H9 (cell line): ENCODE measurements around the gene PRKAR2A. TPM values are rescaled to one million over a fixed set of nuclear protein-coding genes. Genes with fewer than 3 reads are reported as not detected.

Experiments used
- DNase-seq: peaks from one replicate; pipeline ENCODE4 v3.0.0-alpha.2; 2017
- H2AFZ ChIP-seq: one replicate; pipeline ENCODE4 v1.6.1; 2013; ENCODE audit warnings: mild to moderate bottlenecking, low read length, control low read depth, moderate library complexity
- H2AK5ac ChIP-seq: 2 replicates; pipeline ENCODE4 v1.6.1; 2013; ENCODE audit warnings: low read length, control low read depth, mixed read lengths; ENCODE audit not compliant: insufficient read length
- H2BK120ac ChIP-seq: one replicate; pipeline ENCODE4 v1.6.1; 2013; ENCODE audit warnings: low read depth, mild to moderate bottlenecking, low read length, control low read depth, inconsistent platforms; ENCODE audit not compliant: poor library complexity, severe bottlenecking
- H2BK12ac ChIP-seq: 2 replicates; pipeline ENCODE4 v1.6.1; 2013; ENCODE audit warnings: low read length, control low read depth, mixed read lengths, low read depth; ENCODE audit not compliant: insufficient read length
- H2BK15ac ChIP-seq: 2 replicates; pipeline ENCODE4 v1.6.1; 2013; ENCODE audit warnings: low read depth, low read length, control low read depth
- H2BK20ac ChIP-seq: one replicate; pipeline ENCODE4 v1.6.1; 2013; ENCODE audit warnings: low read depth, mild to moderate bottlenecking, low read length, control low read depth, inconsistent platforms; ENCODE audit not compliant: poor library complexity, severe bottlenecking
- H2BK5ac ChIP-seq: 2 replicates; pipeline ENCODE4 v1.6.1; 2013; ENCODE audit warnings: low read length, control low read depth, mixed read lengths; ENCODE audit not compliant: insufficient read length
- H3K14ac ChIP-seq: 2 replicates; pipeline ENCODE4 v1.6.1; 2013; ENCODE audit warnings: low read length, control low read depth; ENCODE audit not compliant: insufficient read depth
- H3K18ac ChIP-seq: 2 replicates; pipeline ENCODE4 v1.6.1; 2013; ENCODE audit warnings: low read depth, mild to moderate bottlenecking, mixed read lengths, low read length, control low read depth; ENCODE audit not compliant: insufficient read length
- H3K23ac ChIP-seq: 2 replicates; pipeline ENCODE4 v1.6.1; 2013; ENCODE audit warnings: low read length, control low read depth, mixed read lengths, low read depth; ENCODE audit not compliant: insufficient read length
- H3K23me2 ChIP-seq: 2 replicates; pipeline ENCODE4 v1.6.1; 2013; ENCODE audit warnings: low read depth, mild to moderate bottlenecking, mixed read lengths, low read length, control low read depth; ENCODE audit not compliant: insufficient read length, poor library complexity, severe bottlenecking
- H3K27ac ChIP-seq: 2 replicates; pipeline ENCODE4 v1.5.1; 2013; ENCODE audit warnings: low read length, control low read depth, mixed read lengths, low read depth; ENCODE audit not compliant: insufficient read length
- H3K27me3 ChIP-seq: 2 replicates; pipeline ENCODE4 v1.6.1; 2013; ENCODE audit warnings: low read length, control low read depth, inconsistent platforms; ENCODE audit not compliant: insufficient read depth
- H3K4ac ChIP-seq: 2 replicates; pipeline ENCODE4 v1.6.1; 2013; ENCODE audit warnings: low read depth, mild to moderate bottlenecking, control low read depth, inconsistent platforms, low read length, moderate library complexity
- H3K4me1 ChIP-seq: 2 replicates; pipeline ENCODE4 v1.6.1; 2013; ENCODE audit warnings: low read length, control low read depth, inconsistent platforms; ENCODE audit not compliant: insufficient read depth
- H3K4me2 ChIP-seq: 2 replicates; pipeline ENCODE4 v1.6.1; 2013; ENCODE audit warnings: low read length, control low read depth, mixed read lengths; ENCODE audit not compliant: insufficient read length, insufficient read depth
- H3K56ac ChIP-seq: 2 replicates; pipeline ENCODE4 v1.6.1; 2013; ENCODE audit warnings: low read depth, mild to moderate bottlenecking, mixed read lengths, low read length, control low read depth; ENCODE audit not compliant: insufficient read length
- H3K79me1 ChIP-seq: 2 replicates; pipeline ENCODE4 v1.6.1; 2013; ENCODE audit warnings: low read depth, mild to moderate bottlenecking, moderate library complexity, low read length, control low read depth, inconsistent platforms; ENCODE audit not compliant: insufficient read depth, poor library complexity, severe bottlenecking
- H3K79me2 ChIP-seq: 2 replicates; pipeline ENCODE4 v1.6.1; 2013; ENCODE audit warnings: low read length, control low read depth, inconsistent platforms; ENCODE audit not compliant: insufficient read depth
- H3K9ac ChIP-seq: 2 replicates; pipeline ENCODE4 v1.6.1; 2013; ENCODE audit warnings: low read length, control low read depth, mixed read lengths; ENCODE audit not compliant: insufficient read length; ENCODE audit errors: extremely low read depth
- H3K9me3 ChIP-seq: one replicate; pipeline ENCODE4 v1.6.1; 2013; ENCODE audit warnings: low read depth, low read length, inconsistent platforms; ENCODE audit not compliant: control insufficient read depth
- H3T11ph ChIP-seq: one replicate; pipeline ENCODE4 v1.6.1; 2013; ENCODE audit warnings: mild to moderate bottlenecking, low read length, control low read depth, inconsistent platforms
- H4K20me1 ChIP-seq: one replicate; pipeline ENCODE4 v1.6.1; 2013; ENCODE audit not compliant: control insufficient read depth, insufficient read length, insufficient read depth
- H4K5ac ChIP-seq: 2 replicates; pipeline ENCODE4 v1.6.1; 2013; ENCODE audit warnings: low read depth, mild to moderate bottlenecking, mixed read lengths, low read length, control low read depth; ENCODE audit not compliant: insufficient read length
- H4K8ac ChIP-seq: replicated peaks from 2 replicates; pipeline ENCODE4 v1.6.1; 2013; ENCODE audit warnings: low read length, control low read depth, mixed read lengths, low read depth; ENCODE audit not compliant: insufficient read length
- H4K91ac ChIP-seq: 2 replicates; pipeline ENCODE4 v1.6.1; 2013; ENCODE audit warnings: low read depth, mild to moderate bottlenecking, moderate library complexity, mixed read lengths, low read length, control low read depth; ENCODE audit not compliant: insufficient read length
- H3K27ac Mint-ChIP-seq, 3 experiments: 2 replicates in 2 of 3; 3 replicates in 1 of 3; pipeline ENCODE4 v1.8.0; 2020 to 2021; ENCODE audit warnings: mixed read lengths in 3 of 3, mild to moderate bottlenecking in 1 of 3, moderate library complexity in 1 of 3
- H3K27me3 Mint-ChIP-seq: 2 replicates; pipeline ENCODE4 v1.8.0; 2021; ENCODE audit warnings: low read depth, mild to moderate bottlenecking, moderate library complexity, mixed read lengths
- H3K36me3 Mint-ChIP-seq, 3 experiments: 2 replicates in 2 of 3; 3 replicates in 1 of 3; pipeline ENCODE4 v1.8.0; 2020 to 2021; ENCODE audit warnings: low read depth in 3 of 3, mixed read lengths in 3 of 3; ENCODE audit not compliant: insufficient read depth in 1 of 3
- H3K4me1 Mint-ChIP-seq, 2 experiments: 2 replicates each; pipeline ENCODE4 v1.8.0; 2020; ENCODE audit warnings: mixed read lengths in 2 of 2
- H3K4me3 Mint-ChIP-seq, 2 experiments: 2 replicates in 1 of 2; 3 replicates in 1 of 2; pipeline ENCODE4 v1.8.0; 2020 to 2021; ENCODE audit warnings: mild to moderate bottlenecking in 2 of 2, mixed read lengths in 2 of 2, moderate library complexity in 1 of 2
- H3K9me3 Mint-ChIP-seq, 2 experiments: 2 replicates in 1 of 2; 3 replicates in 1 of 2; pipeline ENCODE4 v1.8.0; 2020; ENCODE audit warnings: mild to moderate bottlenecking in 2 of 2, mixed read lengths in 2 of 2, moderate library complexity in 1 of 2
- CTCF ChIP-seq: fragments of 200-600 bp; sonication (generic); conservative IDR thresholded peaks from 3 replicates; pipeline ENCODE4 v1.8.0; 2021; ENCODE audit warnings: antibody characterized with exemption, mild to moderate bottlenecking
- WGBS: extraction: QIAGEN DNeasy Blood & Tissue Kit; methylation state at CpG from one replicate; pipeline ENCODE4 v1.1.7; 2013; ENCODE audit warnings: missing lambda C conversion rate, low lambda C conversion rate, mixed read lengths; ENCODE audit not compliant: insufficient read length; ENCODE audit errors: extremely low coverage; 5-methylcytosine and 5-hydroxymethylcytosine counted together
- total RNA-seq: library from RNA; stranded (reverse); gene quantifications from 2 replicates; pipeline ENCODE4 v1.2.1, GENCODE V29; 2021

The PRKAR2A gene
- total RNA-seq, 1 experiment from 2014 or later, result 39.1 TPM

GRCh38 chr3:48863122-48863521 is 15.4 kb upstream of the PRKAR2A start:
- no peak overlapping the region for H3K4me2 ChIP-seq
- Mint-ChIP-seq H3K36me3 (no peaks in the 10 kb centered on the region; a peak in 1 of 7 replicates), H3K4me3 (no peak overlapping the region; a peak in 1 of 5 replicates), H3K27ac (no peak overlapping the region; a peak in 1 of 7 replicates), H3K27me3 (peaks cover 2% of the 10 kb centered on the region; the same call in 1 of the 2 replicates), H3K4me1 (no peaks in the 10 kb centered on the region), H3K9me3 (no peaks in the 10 kb centered on the region)
- no peak overlapping the region for H4K8ac ChIP-seq
- no peaks in the 10 kb centered on the region for H3K23me2 ChIP-seq
- no peak overlapping the region for H2AK5ac ChIP-seq
- H2BK120ac ChIP-seq, result no peak overlapping the region
- no peak overlapping the region for H3K9ac ChIP-seq
- no peak overlapping the region for H2AFZ ChIP-seq
- no peak for DNase-seq
- no peak overlapping the region for H2BK20ac ChIP-seq
- no peaks in the 10 kb centered on the region for H4K20me1 ChIP-seq
- H3K9me3 ChIP-seq, result no peaks in the 10 kb centered on the region
- no peak overlapping the region for H4K5ac ChIP-seq
- no CpG with 5 or more reads among the region's 3 CpGs for WGBS
- H3K27ac ChIP-seq, result no peak overlapping the region
- H2BK5ac ChIP-seq, result no peak overlapping the region
- H3K14ac ChIP-seq, result no peak overlapping the region
- H2BK15ac ChIP-seq, result no peak overlapping the region
- no peaks in the 10 kb centered on the region for H3K79me1 ChIP-seq
- no peak for TF ChIP-seq CTCF
- no peaks in the 10 kb centered on the region for H3K79me2 ChIP-seq
- H3K18ac ChIP-seq, result no peak overlapping the region
- H4K91ac ChIP-seq, result no peak overlapping the region
- H3K23ac ChIP-seq, result no peak overlapping the region
- H3T11ph ChIP-seq, result no peak overlapping the region
- H3K56ac ChIP-seq, result no peak overlapping the region
- H3K27me3 ChIP-seq, result no peaks in the 10 kb centered on the region
- no peak overlapping the region for H3K4ac ChIP-seq
- H3K4me1 ChIP-seq, result no peaks in the 10 kb centered on the region
- H2BK12ac ChIP-seq, result no peak overlapping the region
